B cell (primary cell): ENCODE measurements around the gene ABCB10. TPM values are rescaled to one million over a fixed set of nuclear protein-coding genes. Genes with fewer than 3 reads are reported as not detected.
"Not testable (repeated sequence)": the region's sequence is repeated elsewhere in the genome, so short reads cannot be mapped to it uniquely, and the experiment has no call there.

Experiments used
- ATAC-seq: fragments of 200-7000 bp; cut with Tn5 transposase; one replicate; pipeline ENCODE4 v1.10.0; 2021; ENCODE audit warnings: low read depth, mild to moderate bottlenecking, moderate number of reproducible peaks, moderate library complexity
- CTCF ChIA-PET: fragments of 350-600 bp; sonication (Branson Sonifier 250); formaldehyde crosslinking; loops from one replicate; lab custom pipeline; 2021; ENCODE audit warnings: antibody characterized with exemption, inconsistent platforms; lab: Charles Lee
- POLR2A ChIA-PET: fragments of 350-600 bp; sonication (Branson Sonifier 250); formaldehyde crosslinking; loops from one replicate; lab custom pipeline; 2021; ENCODE audit warnings: antibody characterized with exemption; lab: Charles Lee
- DNase-seq: peaks from one replicate; pipeline ENCODE4 v3.0.0; 2013
- H2AFZ ChIP-seq: 2 replicates; pipeline ENCODE4 v1.6.1; 2012; ENCODE audit warnings: mild to moderate bottlenecking, low read depth, low read length; ENCODE audit not compliant: insufficient read depth, poor library complexity, severe bottlenecking
- H3K27ac ChIP-seq, 2 donors: 1 replicate in 1 of 2; 2 replicates in 1 of 2; pipeline ENCODE4 v1.5.1; 2012 to 2013; ENCODE audit warnings: low read length in 2 of 2, mild to moderate bottlenecking in 2 of 2, moderate library complexity in 1 of 2
- H3K27me3 ChIP-seq, 4 experiments: fragments of 200-600 bp in 1 of 4; sonication (generic) in 1 of 4; replicated peaks in 1 of 4; 1 replicate in 2 of 4; 2 replicates in 2 of 4; pipeline versions ENCODE4 v1.6.1 to v1.7.0; 2013 to 2016; ENCODE audit warnings: low read length in 3 of 4, mild to moderate bottlenecking in 2 of 4, mixed read lengths in 1 of 4, moderate library complexity in 1 of 4; ENCODE audit not compliant: insufficient read depth in 4 of 4, control insufficient read depth in 3 of 4; ENCODE audit errors: control extremely low read depth in 1 of 4
- H3K36me3 ChIP-seq, 2 experiments: replicated peaks in 1 of 2; 1 replicate in 1 of 2; 2 replicates in 1 of 2; pipeline versions ENCODE4 v1.6.1 to v1.7.1; 2013; ENCODE audit warnings: low read length in 1 of 2; ENCODE audit not compliant: insufficient read depth in 2 of 2, control insufficient read depth in 1 of 2; ENCODE audit errors: control extremely low read depth in 1 of 2, extremely low read depth in 1 of 2
- H3K4me1 ChIP-seq, 2 donors: fragments of 200-600 bp in 1 of 2; sonication (generic) in 1 of 2; 1 replicate in 1 of 2; 2 replicates in 1 of 2; pipeline versions ENCODE4 v1.5.1 to v1.6.1; 2013 to 2017; ENCODE audit warnings: low read length in 2 of 2; ENCODE audit not compliant: control insufficient read depth in 2 of 2, insufficient read depth in 2 of 2
- H3K4me2 ChIP-seq: replicated peaks from 2 replicates; pipeline ENCODE3; 2012; ENCODE audit warnings: mild to moderate bottlenecking, low read depth, low read length; ENCODE audit not compliant: poor library complexity, severe bottlenecking
- H3K4me3 ChIP-seq, 5 experiments: fragments of 200-600 bp in 1 of 5; sonication (generic) in 1 of 5; 1 replicate in 3 of 5; 2 replicates in 2 of 5; pipeline versions ENCODE4 v1.5.1 to v1.7.0; 2011 to 2016; ENCODE audit warnings: low read length in 4 of 5, mild to moderate bottlenecking in 4 of 5, low read depth in 2 of 5, control low read depth in 1 of 5, moderate library complexity in 1 of 5; ENCODE audit not compliant: insufficient read depth in 1 of 5; ENCODE audit errors: control extremely low read depth in 1 of 5, extremely low read depth in 1 of 5
- H3K79me2 ChIP-seq: fragments of 200-600 bp; sonication (generic); one replicate; pipeline ENCODE4 v1.6.0; 2016; ENCODE audit warnings: low read length; ENCODE audit not compliant: control insufficient read depth, insufficient read depth
- H3K9ac ChIP-seq: fragments of 200-600 bp; sonication (generic); 2 replicates; pipeline ENCODE4 v1.6.1; 2017; ENCODE audit warnings: mild to moderate bottlenecking, low read length, moderate library complexity
- H3K9me3 ChIP-seq, 3 donors: one replicate each; pipeline versions ENCODE4 v1.6.1 to v1.7.1; 2013; ENCODE audit warnings: low read length in 2 of 3; ENCODE audit not compliant: control insufficient read depth in 2 of 3, insufficient read depth in 1 of 3; ENCODE audit errors: control extremely low read depth in 1 of 3
- H4K20me1 ChIP-seq: 2 replicates; pipeline ENCODE4 v1.6.0; 2012; ENCODE audit warnings: mild to moderate bottlenecking, low read length; ENCODE audit not compliant: insufficient read depth, control insufficient read depth, poor library complexity, severe bottlenecking
- H3K27ac Mint-ChIP-seq: one replicate; pipeline ENCODE4 v1.8.0; 2021; ENCODE audit warnings: mixed read lengths
- H3K27me3 Mint-ChIP-seq: one replicate; pipeline ENCODE4 v1.8.0; 2021; ENCODE audit warnings: mixed read lengths
- H3K4me1 Mint-ChIP-seq: one replicate; pipeline ENCODE4 v1.8.0; 2021; ENCODE audit warnings: mixed read lengths
- H3K4me3 Mint-ChIP-seq: one replicate; pipeline ENCODE4 v1.8.0; 2021; ENCODE audit warnings: mixed read lengths
- H3K9me3 Mint-ChIP-seq: one replicate; pipeline ENCODE4 v1.8.0; 2022; ENCODE audit warnings: mixed read lengths; ENCODE audit not compliant: insufficient read depth
- EZH2 ChIP-seq: IDR thresholded peaks from 2 replicates; pipeline ENCODE4 v1.6.1; 2012; ENCODE audit warnings: borderline replicate concordance, low read depth, mild to moderate bottlenecking, moderate library complexity, low read length; ENCODE audit not compliant: insufficient read depth, poor library complexity, severe bottlenecking
- WGBS: methylation state at CpG from one replicate; pipeline ENCODE4 v1.1.5; 2013; ENCODE audit warnings: missing lambda C conversion rate; ENCODE audit not compliant: insufficient coverage; 5-methylcytosine and 5-hydroxymethylcytosine counted together
- intact Hi-C: fragments of 100-400 bp; cut with micrococcal nuclease; formaldehyde crosslinking; loops from one replicate; pipeline ENCODE4 v1.10.0; 2022
- polyA plus RNA-seq: library from polyadenylated mRNA; depleted of rRNA; stranded (reverse); fragments of >200 nt; gene quantifications from 2 replicates; pipeline ENCODE4 v1.2.3, GENCODE V29; 2012
- total RNA-seq, 2 donors: library from RNA; stranded (reverse); fragments of 120-200 nt in 1 of 2; gene quantifications; 1 replicate in 1 of 2; 2 replicates in 1 of 2; pipeline versions ENCODE4 v1.2.3 to v1.2.4, GENCODE V29; 2013 to 2022
- TF ChIP-seq, protein P1 (sequence below): fragments of 200-600 bp; IDR thresholded peaks from one replicate; pipeline ENCODE4 v1.8.0; 2022; ENCODE audit warnings: antibody characterized with exemption, mild to moderate bottlenecking

ABCB10 gene
- total and polyA plus RNA-seq, 2 donors (not counting 1 experiment from before 2014, with no cell fraction given) = 6.5 to 18.6 TPM

- no peak for TF ChIP-seq EZH2
- TF ChIP-seq, protein P1, sequence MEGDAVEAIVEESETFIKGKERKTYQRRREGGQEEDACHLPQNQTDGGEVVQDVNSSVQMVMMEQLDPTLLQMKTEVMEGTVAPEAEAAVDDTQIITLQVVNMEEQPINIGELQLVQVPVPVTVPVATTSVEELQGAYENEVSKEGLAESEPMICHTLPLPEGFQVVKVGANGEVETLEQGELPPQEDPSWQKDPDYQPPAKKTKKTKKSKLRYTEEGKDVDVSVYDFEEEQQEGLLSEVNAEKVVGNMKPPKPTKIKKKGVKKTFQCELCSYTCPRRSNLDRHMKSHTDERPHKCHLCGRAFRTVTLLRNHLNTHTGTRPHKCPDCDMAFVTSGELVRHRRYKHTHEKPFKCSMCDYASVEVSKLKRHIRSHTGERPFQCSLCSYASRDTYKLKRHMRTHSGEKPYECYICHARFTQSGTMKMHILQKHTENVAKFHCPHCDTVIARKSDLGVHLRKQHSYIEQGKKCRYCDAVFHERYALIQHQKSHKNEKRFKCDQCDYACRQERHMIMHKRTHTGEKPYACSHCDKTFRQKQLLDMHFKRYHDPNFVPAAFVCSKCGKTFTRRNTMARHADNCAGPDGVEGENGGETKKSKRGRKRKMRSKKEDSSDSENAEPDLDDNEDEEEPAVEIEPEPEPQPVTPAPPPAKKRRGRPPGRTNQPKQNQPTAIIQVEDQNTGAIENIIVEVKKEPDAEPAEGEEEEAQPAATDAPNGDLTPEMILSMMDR = no peak
- no peak for ATAC-seq
- H3K9me3 Mint-ChIP-seq = no peaks in the 10 kb centered on the region
- H3K27ac ChIP-seq = no peak overlapping the region
- H2AFZ ChIP-seq = no peak overlapping the region
- no peaks in the 10 kb centered on the region for H3K9me3 ChIP-seq
- H3K36me3 ChIP-seq = peaks cover 4 to 31% of the 10 kb centered on the region in 2 experiments
- no peaks in the 10 kb centered on the region for H3K27me3 ChIP-seq
- no peaks in the 10 kb centered on the region for H4K20me1 ChIP-seq
- H3K4me2 ChIP-seq = no peak overlapping the region
- no peaks in the 10 kb centered on the region for H3K4me1 ChIP-seq
- H3K4me1 Mint-ChIP-seq = no peaks in the 10 kb centered on the region
- ChIA-PET CTCF (interaction anchor here (0.6 kb wide), 1 partner anchor 137 kb away, joined by 3 read pairs; no protein-coding TSS in a partner anchor), POLR2A (no interaction called here)
- no peak for DNase-seq
- no peak overlapping the region for H3K27ac Mint-ChIP-seq
- H3K79me2 ChIP-seq = no peaks in the 10 kb centered on the region
- intact Hi-C loops = no loop called here
- no peak overlapping the region for H3K9ac ChIP-seq
- no peak overlapping the region for H3K4me3 ChIP-seq
- H3K4me3 Mint-ChIP-seq = no peak overlapping the region
- no peaks in the 10 kb centered on the region for H3K27me3 Mint-ChIP-seq
- WGBS = no CpG with 5 or more reads among the region's 1 CpG
Observed at GRCh38 chr1:229523052-229523451, 35.5 kb downstream of the ABCB10 start.

DNA sequence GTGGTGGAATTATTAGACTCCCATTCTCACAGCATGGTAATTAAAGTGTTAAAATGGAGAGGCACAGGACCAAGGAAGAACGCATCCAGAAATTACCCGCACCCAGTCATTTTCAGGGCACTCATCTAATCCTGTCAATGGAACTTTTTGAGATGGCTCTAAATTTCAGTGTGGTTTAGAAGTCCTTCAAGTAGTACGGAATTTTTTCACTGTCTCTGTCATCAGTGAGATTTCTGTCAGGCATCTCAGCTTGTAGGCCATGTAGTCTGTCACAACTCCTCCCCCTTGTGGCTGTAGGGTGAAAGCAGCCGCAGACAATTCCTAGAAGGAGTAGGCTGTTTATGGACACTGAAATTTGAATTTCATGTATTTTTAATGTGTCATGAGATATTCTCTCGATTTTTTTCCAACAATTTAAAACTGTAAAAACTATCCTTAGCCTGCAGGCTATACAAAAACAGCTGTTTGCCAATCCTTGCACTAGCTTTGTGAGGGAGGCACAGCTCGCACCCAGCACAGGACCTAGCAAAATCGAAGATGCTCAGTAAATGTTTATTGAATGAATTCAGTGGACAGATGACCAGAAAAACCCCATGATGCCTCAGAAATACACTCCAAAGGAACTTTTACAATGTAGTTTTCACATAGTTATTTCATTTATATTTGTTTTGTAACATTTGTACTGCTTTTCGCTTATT lies 43.8 kb downstream of the ABCB10 start:
- no peaks in the 10 kb centered on the region for H3K79me2 ChIP-seq
- H3K4me3 ChIP-seq = no peak overlapping the region
- ChIA-PET CTCF (interaction anchor here (0.6 to 3.0 kb wide), 13 partner anchors 13 to 850 kb away, joined by 3 to 101 read pairs (median 4); no protein-coding TSS in a partner anchor), POLR2A (interaction anchor here (0.6 kb wide), 2 partner anchors 10 to 790 kb away, joined by 4 to 11 read pairs; no protein-coding TSS in a partner anchor)
- H3K4me3 Mint-ChIP-seq = no peak overlapping the region
- peaks cover 1 to 2% of the 10 kb centered on the region in 2 experiments for H3K36me3 ChIP-seq
- H3K9ac ChIP-seq = no peak overlapping the region
- H3K27ac ChIP-seq = no peak overlapping the region
- DNase-seq = peak; percentile 76
- peaks cover 0 to 4% (median 0%) of the 10 kb centered on the region in 3 donors for H3K9me3 ChIP-seq
- no peak overlapping the region for H2AFZ ChIP-seq
- H3K4me2 ChIP-seq = no peak overlapping the region
- peaks cover 0 to 4% of the 10 kb centered on the region in 2 donors for H3K4me1 ChIP-seq
- intact Hi-C loops = loop anchor here (1.0 kb wide), 3 partner anchors 32 to 850 kb away; no protein-coding TSS in a partner anchor
- no peaks in the 10 kb centered on the region for H3K9me3 Mint-ChIP-seq
- H3K4me1 Mint-ChIP-seq = peaks cover 2% of the 10 kb centered on the region
- no peaks in the 10 kb centered on the region for H3K27me3 ChIP-seq
- ATAC-seq = peak; percentile 85
- 65% methylated on average over 2 of the region's 8 CpGs for WGBS
- H3K27me3 Mint-ChIP-seq = no peaks in the 10 kb centered on the region
- no peak for TF ChIP-seq EZH2
- TF ChIP-seq, protein P1 = peak; percentile 84
- no peaks in the 10 kb centered on the region for H4K20me1 ChIP-seq
- no peak overlapping the region for H3K27ac Mint-ChIP-seq

DNA sequence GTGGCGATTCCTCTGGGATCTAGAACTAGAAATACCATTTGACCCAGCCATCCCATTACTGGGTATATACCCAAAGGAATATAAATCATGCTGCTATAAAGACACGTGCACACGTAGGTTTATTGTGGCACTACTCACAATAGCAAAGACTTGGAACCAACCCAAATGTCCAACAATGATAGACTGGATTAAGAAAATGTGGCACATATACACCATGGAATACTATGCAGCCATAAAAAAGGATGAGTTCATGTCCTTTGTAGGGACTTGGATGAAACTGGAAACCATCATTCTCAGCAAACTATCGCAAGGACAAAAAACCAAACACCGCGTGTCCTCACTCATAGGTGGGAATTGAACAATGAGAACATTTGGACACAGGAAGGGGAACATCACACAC lies 46.9 kb downstream of the ABCB10 start:
- H3K27ac ChIP-seq, H3K27me3 ChIP-seq, DNase-seq, ATAC-seq, H3K4me3 ChIP-seq, intact Hi-C loops, H3K4me2 ChIP-seq, H3K9me3 ChIP-seq, H3K36me3 ChIP-seq, H4K20me1 ChIP-seq, H2AFZ ChIP-seq, H3K4me3 Mint-ChIP-seq, H3K9ac ChIP-seq, H3K27me3 Mint-ChIP-seq, H3K9me3 Mint-ChIP-seq, H3K27ac Mint-ChIP-seq: not testable (repeated sequence)
- peaks cover 15% of the 10 kb centered on the region for H3K79me2 ChIP-seq
- H3K4me1 Mint-ChIP-seq = peaks cover 23% of the 10 kb centered on the region
- H3K4me1 ChIP-seq = peaks cover 16 to 17% of the 10 kb centered on the region in 2 donors
- no CpG with 5 or more reads among the region's 6 CpGs for WGBS
- CTCF ChIA-PET = interaction anchor here (1.1 kb wide), 1 partner anchor 251 kb away, joined by 3 read pairs; no protein-coding TSS in a partner anchor
- POLR2A ChIA-PET = interaction anchor here (0.6 to 0.9 kb wide), 2 partner anchors 23 to 30 kb away, joined by 3 read pairs; no protein-coding TSS in a partner anchor
